GM12878 (cell line): Measurements from ENCODE around the gene BNC2. TPM values are rescaled to one million over a fixed set of nuclear protein-coding genes. Genes with fewer than 3 reads are reported as not detected.

Experiments used
- ATAC-seq: fragments of 200-7000 bp; cut with Tn5 transposase; 3 replicates; pipeline ENCODE4 v1.9.1; 2020; ENCODE audit warnings: mild to moderate bottlenecking, moderate library complexity
- BruUV-seq: library from RNA; stranded (reverse); fragments of 400-500 nt; replicated peaks from 2 replicates; lab custom pipeline; 2021; lab: Mats Ljungman, UMichigan
- CTCF ChIA-PET: fragments of 300-600 bp; sonication (Branson Sonifier 250); formaldehyde crosslinking; extraction: SDS; loops from one replicate; lab custom pipeline; 2021; ENCODE audit warnings: inconsistent platforms; lab: Yijun Ruan, JAX
- POLR2A ChIA-PET: fragments of 350-600 bp; formaldehyde crosslinking; extraction: SDS; loops from one replicate; lab custom pipeline; 2021; ENCODE audit warnings: inconsistent platforms; lab: Charles Lee
- RAD21 ChIA-PET: fragments of 300-600 bp; sonication (Branson Sonifier 250); formaldehyde crosslinking; loops from one replicate; lab custom pipeline; 2023; ENCODE audit warnings: antibody characterized with exemption; ENCODE audit not compliant: unreplicated experiment; lab: Charles Lee
- SMC1A ChIA-PET: fragments of 300-600 bp; sonication (Branson Sonifier 250); formaldehyde crosslinking; loops from one replicate; lab custom pipeline; 2023; ENCODE audit not compliant: unreplicated experiment, uncharacterized antibody; lab: Charles Lee
- DNase-seq: peaks from one replicate; pipeline ENCODE4 v3.0.0-alpha.2; 2011; ENCODE audit warnings: low read depth, low spot score
- FAIRE-seq: peaks from 3 replicates; lab custom pipeline; 2011; peaks lifted over from hg19 to GRCh38; lab: Jason Lieb, UNC
- H2AFZ ChIP-seq: 2 replicates; pipeline ENCODE4 v1.6.0; 2011; ENCODE audit warnings: low read depth, low read length, control low read depth; ENCODE audit not compliant: control insufficient read depth
- H3K27ac ChIP-seq: 2 replicates; pipeline ENCODE4 v1.5.1; 2011; ENCODE audit warnings: control low read depth; ENCODE audit not compliant: control insufficient read depth, insufficient read depth
- H3K27me3 ChIP-seq, 2 experiments: replicated peaks in 1 of 2; 2 replicates each; pipeline versions ENCODE4 v1.6.0 to v1.6.1; 2011; ENCODE audit warnings: low read length in 1 of 2; ENCODE audit not compliant: control insufficient read depth in 2 of 2, insufficient read depth in 2 of 2
- H3K36me3 ChIP-seq, 2 experiments: 2 replicates each; pipeline ENCODE4 v1.5.1; 2011; ENCODE audit warnings: low read length in 1 of 2; ENCODE audit not compliant: control insufficient read depth in 2 of 2, insufficient read depth in 2 of 2
- H3K4me1 ChIP-seq: 2 replicates; pipeline ENCODE4 v1.6.1; 2011; ENCODE audit warnings: mild to moderate bottlenecking, low read length, moderate library complexity, mixed read lengths; ENCODE audit not compliant: control insufficient read depth, insufficient read depth
- H3K4me2 ChIP-seq: 2 replicates; pipeline ENCODE4 v1.6.0; 2011; ENCODE audit warnings: control low read depth; ENCODE audit not compliant: control insufficient read depth, insufficient read depth
- H3K4me3 ChIP-seq: fragments of 200-600 bp; sonication (generic); 2 replicates; pipeline ENCODE4 v1.5.1; 2016
- H3K79me2 ChIP-seq: 2 replicates; pipeline ENCODE4 v1.6.0; 2011; ENCODE audit warnings: low read length; ENCODE audit not compliant: control insufficient read depth, insufficient read depth
- H3K9ac ChIP-seq: 2 replicates; pipeline ENCODE4 v1.8.0; 2011; ENCODE audit warnings: low read length, control low read depth, mixed read lengths; ENCODE audit not compliant: control insufficient read depth, insufficient read depth
- H3K9me3 ChIP-seq: replicated peaks from 3 replicates; pipeline ENCODE4 v1.5.1; 2011; ENCODE audit warnings: mild to moderate bottlenecking, low read length; ENCODE audit not compliant: control insufficient read depth, insufficient read depth
- H4K20me1 ChIP-seq: 2 replicates; pipeline ENCODE4 v1.6.0; 2011; ENCODE audit not compliant: control insufficient read depth, insufficient read depth
- DPF2 ChIP-seq: fragments of 450-650 bp; IDR thresholded peaks from 2 replicates; pipeline ENCODE4 v1.6.1; 2017; ENCODE audit warnings: mild to moderate bottlenecking
- HDGF ChIP-seq: fragments of 450-650 bp; IDR thresholded peaks from 2 replicates; pipeline ENCODE4 v1.6.1; 2016; ENCODE audit warnings: antibody characterized with exemption
- IRF4 ChIP-seq: IDR thresholded peaks from 2 replicates; pipeline ENCODE4 v1.6.1; 2011; ENCODE audit warnings: low read depth, low read length
- JUNB ChIP-seq: IDR thresholded peaks from 2 replicates; pipeline ENCODE4 v1.6.1; 2016; ENCODE audit warnings: antibody characterized with exemption, mild to moderate bottlenecking
- NFYA ChIP-seq: IDR thresholded peaks from 2 replicates; pipeline ENCODE4 v1.6.1; 2011; ENCODE audit warnings: low read depth, mild to moderate bottlenecking, low read length, improper control_type of control experiment, borderline replicate concordance
- NR2C2 ChIP-seq: IDR thresholded peaks from 2 replicates; pipeline ENCODE4 v1.6.1; 2011; ENCODE audit warnings: borderline replicate concordance, low read depth; ENCODE audit not compliant: control insufficient read depth, insufficient read length
- PML ChIP-seq: IDR thresholded peaks from 2 replicates; pipeline ENCODE4 v1.6.1; 2012; ENCODE audit warnings: low read length, inconsistent platforms
- POLR2A ChIP-seq: IDR thresholded peaks from 2 replicates; pipeline ENCODE4 v1.6.1; 2011; ENCODE audit warnings: low read depth, mild to moderate bottlenecking, low read length
- RFX5 ChIP-seq: IDR thresholded peaks from 2 replicates; pipeline ENCODE4 v1.6.1; 2011; ENCODE audit warnings: low read depth, low read length, improper control_type of control experiment
- SPI1 ChIP-seq: IDR thresholded peaks from 2 replicates; pipeline ENCODE4 v1.6.1; 2011; ENCODE audit warnings: low read depth, mild to moderate bottlenecking, low read length, moderate library complexity, borderline replicate concordance; ENCODE audit not compliant: insufficient read depth
- STAT1 ChIP-seq: fragments of 450-650 bp; conservative IDR thresholded peaks from 2 replicates; pipeline ENCODE4 v1.6.1; 2014; ENCODE audit warnings: antibody characterized with exemption, mild to moderate bottlenecking
- SUPT20H ChIP-seq: IDR thresholded peaks from 2 replicates; pipeline ENCODE4 v1.6.1; 2011; ENCODE audit warnings: low read depth, mild to moderate bottlenecking, low read length, moderate library complexity, borderline replicate concordance; ENCODE audit not compliant: control insufficient read depth
- TBL1XR1 ChIP-seq: IDR thresholded peaks from 2 replicates; pipeline ENCODE4 v1.6.1; 2012; ENCODE audit warnings: low read depth, low read length, improper control_type of control experiment
- ZNF207 ChIP-seq: fragments of 450-650 bp; IDR thresholded peaks from 2 replicates; pipeline ENCODE4 v1.6.1; 2014; ENCODE audit warnings: antibody characterized with exemption, mild to moderate bottlenecking, borderline replicate concordance
- WGBS: methylation state at CpG from one replicate; pipeline ENCODE4 v1.1.6; 2016; ENCODE audit warnings: low lambda C conversion rate; ENCODE audit not compliant: insufficient replicate concordance, insufficient coverage; ENCODE audit errors: missing lambda C conversion rate; 5-methylcytosine and 5-hydroxymethylcytosine counted together
- in situ Hi-C: fragments of 300-500 bp; cut with MboI; formaldehyde crosslinking; loops from 9 replicates; pipeline ENCODE4 v1.14.3; 2018; ENCODE audit warnings: mixed read lengths
- intact Hi-C: fragments of 100-400 bp; cut with micrococcal nuclease; formaldehyde crosslinking; loops from one replicate; pipeline ENCODE4 v1.14.2; 2022; ENCODE audit not compliant: unreplicated experiment
- polyA plus RNA-seq, 11 experiments: library from polyadenylated mRNA; depleted of rRNA in 4 of 11; unstranded in 6 of 11; stranded (reverse) in 5 of 11; fragments of >200 nt; fragmentation: Nextera tagmentation in 4 of 11; fragmentation: Illumina TruSeq in 1 of 11; extraction: Ambion mirVana in 4 of 11; extraction: Trizol in 1 of 11; gene quantifications; 1 replicate in 1 of 11; 2 replicates in 10 of 11; pipeline versions ENCODE4 v1.2.1 to v1.2.3, GENCODE V29; 2011 to 2016; ENCODE audit warnings: inconsistent platforms in 2 of 11, missing spikeins in 2 of 11, low read depth in 1 of 11
- total RNA-seq, 4 experiments: library from RNA; depleted of rRNA in 3 of 4; stranded (reverse); fragments of >200 nt in 3 of 4; fragmentation: Illumina TruSeq in 1 of 4; extraction: Trizol in 1 of 4; gene quantifications; 2 replicates each; pipeline versions ENCODE4 v1.2.1 to v1.2.3, GENCODE V29; 2013 to 2021
- TF ChIP-seq, protein P1 (sequence below): fragments of 450-650 bp; IDR thresholded peaks from 2 replicates; pipeline ENCODE4 v1.6.1; 2017; ENCODE audit warnings: mild to moderate bottlenecking, low read depth, inconsistent platforms; ENCODE audit not compliant: poor library complexity, severe bottlenecking

BNC2 gene
- total and polyA plus RNA-seq, 10 of the 15 experiments (the other 5 are each of a cell fraction or from before 2014, with no cell fraction given), result 0.05 to 14.5 (median 0.26) TPM

- intact Hi-C loops, result no loop called here
- H3K4me2 ChIP-seq, result no peak overlapping the region
- no peaks in the 10 kb centered on the region for H3K36me3 ChIP-seq
- RAD21 ChIA-PET, result no interaction called here
- H3K79me2 ChIP-seq, result no peaks in the 10 kb centered on the region
- H3K9ac ChIP-seq, result no peak overlapping the region
- in situ Hi-C loops, result no loop called here
- H2AFZ ChIP-seq, result no peak overlapping the region
- FAIRE-seq (no peak), DNase-seq (no peak), ATAC-seq (no peak)
- SMC1A ChIA-PET, result no interaction called here
- WGBS, result 15% methylated on average over 2 of the region's 2 CpGs
- CTCF ChIA-PET, result no interaction called here
- no peaks in the 10 kb centered on the region for H3K27me3 ChIP-seq
- H4K20me1 ChIP-seq, result no peaks in the 10 kb centered on the region
- no peaks in the 10 kb centered on the region for H3K9me3 ChIP-seq
- TF ChIP-seq NR2C2 (no peak), JUNB (no peak)
- no peak overlapping the region for H3K27ac ChIP-seq
- BruUV-seq, result no TSS peak
- POLR2A ChIA-PET, result no interaction called here
- H3K4me1 ChIP-seq, result no peaks in the 10 kb centered on the region
- H3K4me3 ChIP-seq, result no peak overlapping the region
Observed at GRCh38 chr9:16901590-16901989, 31.1 kb upstream of the BNC2 start.

- WGBS, result 5% methylated on average over 2 of the region's 2 CpGs
- Histone ChIP-seq H4K20me1 (no peaks in the 10 kb centered on the region), H2AFZ (no peak overlapping the region), H3K4me2 (no peak overlapping the region), H3K79me2 (no peaks in the 10 kb centered on the region), H3K4me3 (no peak overlapping the region), H3K27ac (no peak overlapping the region), H3K4me1 (no peaks in the 10 kb centered on the region), H3K27me3 (no peaks in the 10 kb centered on the region), H3K9ac (no peak overlapping the region), H3K36me3 (no peaks in the 10 kb centered on the region), H3K9me3 (no peaks in the 10 kb centered on the region)
- intact Hi-C loops, result no loop called here
- no peak for FAIRE-seq
- RAD21 ChIA-PET, result no interaction called here
- BruUV-seq, result no TSS peak
- DNase-seq, result no peak
- CTCF ChIA-PET, result no interaction called here
- in situ Hi-C loops, result no loop called here
- ATAC-seq, result no peak
- TF ChIP-seq ZNF207 (no peak), STAT1 (no peak), PML (no peak), NFYA (no peak), POLR2A (no peak), HDGF (no peak), SPI1 (no peak), DPF2 (no peak), SUPT20H (no peak), RFX5 (no peak), IRF4 (no peak), TBL1XR1 (no peak)
- TF ChIP-seq, protein P1, sequence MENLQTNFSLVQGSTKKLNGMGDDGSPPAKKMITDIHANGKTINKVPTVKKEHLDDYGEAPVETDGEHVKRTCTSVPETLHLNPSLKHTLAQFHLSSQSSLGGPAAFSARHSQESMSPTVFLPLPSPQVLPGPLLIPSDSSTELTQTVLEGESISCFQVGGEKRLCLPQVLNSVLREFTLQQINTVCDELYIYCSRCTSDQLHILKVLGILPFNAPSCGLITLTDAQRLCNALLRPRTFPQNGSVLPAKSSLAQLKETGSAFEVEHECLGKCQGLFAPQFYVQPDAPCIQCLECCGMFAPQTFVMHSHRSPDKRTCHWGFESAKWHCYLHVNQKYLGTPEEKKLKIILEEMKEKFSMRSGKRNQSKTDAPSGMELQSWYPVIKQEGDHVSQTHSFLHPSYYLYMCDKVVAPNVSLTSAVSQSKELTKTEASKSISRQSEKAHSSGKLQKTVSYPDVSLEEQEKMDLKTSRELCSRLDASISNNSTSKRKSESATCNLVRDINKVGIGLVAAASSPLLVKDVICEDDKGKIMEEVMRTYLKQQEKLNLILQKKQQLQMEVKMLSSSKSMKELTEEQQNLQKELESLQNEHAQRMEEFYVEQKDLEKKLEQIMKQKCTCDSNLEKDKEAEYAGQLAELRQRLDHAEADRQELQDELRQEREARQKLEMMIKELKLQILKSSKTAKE, result no peak
- POLR2A ChIA-PET, result no interaction called here
- SMC1A ChIA-PET, result no interaction called here
Observed at GRCh38 chr9:16899606-16900005, 29.1 kb upstream of the BNC2 start.
